CD14-positive monocyte (primary cell): Measurements from ENCODE around the gene CYP2J2. TPM values are rescaled to one million over a fixed set of nuclear protein-coding genes. Genes with fewer than 3 reads are reported as not detected.

ENCODE experiments used
- DNase-seq, 3 donors: peaks; one replicate each; pipeline ENCODE4 v3.0.0-alpha.2; 2011 to 2022
- H2AFZ ChIP-seq: 2 replicates; pipeline ENCODE4 v1.6.0; 2012; ENCODE audit warnings: mild to moderate bottlenecking, low read depth, low read length, inconsistent platforms; ENCODE audit not compliant: insufficient read depth, poor library complexity, severe bottlenecking
- H3K27ac ChIP-seq, 2 donors: 1 replicate in 1 of 2; 2 replicates in 1 of 2; pipeline ENCODE4 v1.5.1; 2012 to 2013; ENCODE audit warnings: low read length in 2 of 2, control low read depth in 1 of 2, inconsistent platforms in 1 of 2, low read depth in 1 of 2, mild to moderate bottlenecking in 1 of 2
- H3K27me3 ChIP-seq, 2 donors: one replicate each; pipeline versions ENCODE4 v1.6.0 to v1.6.1; 2011 to 2013; ENCODE audit warnings: low read length in 2 of 2; ENCODE audit not compliant: control insufficient read depth in 2 of 2, insufficient read depth in 2 of 2
- H3K36me3 ChIP-seq, 2 donors: replicated peaks in 1 of 2; 1 replicate in 1 of 2; 2 replicates in 1 of 2; pipeline versions ENCODE4 v1.5.1 to v1.6.1; 2012 to 2013; ENCODE audit warnings: low read length in 2 of 2, control low read depth in 1 of 2, inconsistent platforms in 1 of 2, mild to moderate bottlenecking in 1 of 2; ENCODE audit not compliant: insufficient read depth in 2 of 2, control insufficient read depth in 1 of 2
- H3K4me1 ChIP-seq, 2 donors: 1 replicate in 1 of 2; 2 replicates in 1 of 2; pipeline versions ENCODE4 v1.5.1 to v1.6.1; 2012 to 2013; ENCODE audit warnings: low read length in 2 of 2, control low read depth in 1 of 2, inconsistent platforms in 1 of 2, mild to moderate bottlenecking in 1 of 2, moderate library complexity in 1 of 2; ENCODE audit not compliant: insufficient read depth in 2 of 2, control insufficient read depth in 1 of 2
- H3K4me2 ChIP-seq: replicated peaks from 2 replicates; pipeline ENCODE3; 2012; ENCODE audit warnings: low read length, moderate library complexity, mild to moderate bottlenecking; ENCODE audit not compliant: poor library complexity, severe bottlenecking; ENCODE audit errors: extremely low read depth
- H3K4me3 ChIP-seq, 3 experiments: fragments of 200-600 bp in 1 of 3; sonication (generic) in 1 of 3; replicated peaks in 1 of 3; 1 replicate in 2 of 3; 2 replicates in 1 of 3; pipeline ENCODE4 v1.5.1; 2011 to 2013; ENCODE audit warnings: low read length in 3 of 3, mild to moderate bottlenecking in 3 of 3, control low read depth in 2 of 3, low read depth in 2 of 3, inconsistent platforms in 1 of 3, moderate library complexity in 1 of 3
- H3K79me2 ChIP-seq: 2 replicates; pipeline ENCODE4 v1.6.0; 2012; ENCODE audit warnings: mild to moderate bottlenecking, control low read depth, inconsistent platforms, low read length, moderate library complexity; ENCODE audit not compliant: insufficient read depth
- H3K9ac ChIP-seq: 2 replicates; pipeline ENCODE4 v1.6.0; 2017; ENCODE audit warnings: low read length, mild to moderate bottlenecking; ENCODE audit not compliant: insufficient read depth, poor library complexity, severe bottlenecking
- H3K9me3 ChIP-seq, 2 donors: replicated peaks in 1 of 2; 1 replicate in 1 of 2; 2 replicates in 1 of 2; pipeline versions ENCODE4 v1.5.1 to v1.6.1; 2012 to 2013; ENCODE audit warnings: low read length in 2 of 2, control low read depth in 1 of 2; ENCODE audit not compliant: control insufficient read depth in 1 of 2, insufficient read depth in 1 of 2
- H4K20me1 ChIP-seq: 2 replicates; pipeline ENCODE4 v1.6.0; 2012; ENCODE audit warnings: mild to moderate bottlenecking, low read length, control low read depth, moderate library complexity; ENCODE audit not compliant: insufficient read depth
- H3K27ac Mint-ChIP-seq, 7 donors: one replicate each; pipeline ENCODE4 v1.8.0; 2020; ENCODE audit warnings: mild to moderate bottlenecking in 7 of 7, mixed read lengths in 7 of 7, moderate library complexity in 6 of 7, inconsistent platforms in 2 of 7
- H3K27me3 Mint-ChIP-seq, 3 donors: one replicate each; pipeline ENCODE4 v1.8.0; 2021 to 2022; ENCODE audit warnings: low read depth in 3 of 3, mild to moderate bottlenecking in 3 of 3, mixed read lengths in 3 of 3, moderate library complexity in 3 of 3, inconsistent platforms in 1 of 3
- H3K36me3 Mint-ChIP-seq, 2 donors: one replicate each; pipeline ENCODE4 v1.8.0; 2020; ENCODE audit warnings: mixed read lengths in 2 of 2, inconsistent platforms in 1 of 2, mild to moderate bottlenecking in 1 of 2
- H3K4me1 Mint-ChIP-seq: one replicate; pipeline ENCODE4 v1.8.0; 2020; ENCODE audit warnings: mild to moderate bottlenecking, mixed read lengths
- H3K4me3 Mint-ChIP-seq, 2 donors: one replicate each; pipeline ENCODE4 v1.8.0; 2020; ENCODE audit warnings: mild to moderate bottlenecking in 2 of 2, mixed read lengths in 2 of 2, moderate library complexity in 1 of 2
- H3K9me3 Mint-ChIP-seq, 7 donors: one replicate each; pipeline ENCODE4 v1.8.0; 2020 to 2022; ENCODE audit warnings: mixed read lengths in 7 of 7, mild to moderate bottlenecking in 6 of 7, moderate library complexity in 6 of 7, inconsistent platforms in 2 of 7
- CTCF ChIP-seq: fragments of 200-600 bp; IDR thresholded peaks from one replicate; pipeline ENCODE4 v1.8.0; 2022; ENCODE audit warnings: antibody characterized with exemption, mild to moderate bottlenecking
- WGBS: methylation state at CpG from one replicate; pipeline ENCODE4 v1.1.5; 2013; ENCODE audit warnings: missing lambda C conversion rate; ENCODE audit not compliant: insufficient coverage; 5-methylcytosine and 5-hydroxymethylcytosine counted together
- intact Hi-C, 2 donors: fragments of 100-400 bp; cut with micrococcal nuclease; formaldehyde crosslinking; loops; one replicate each; pipeline versions ENCODE4 v1.15.0 to v1.15.1; 2023
- polyA plus RNA-seq, 3 donors: library from polyadenylated mRNA; depleted of rRNA in 1 of 3; unstranded in 2 of 3; stranded (reverse) in 1 of 3; fragments of 300-500 nt in 2 of 3; fragments of >200 nt in 1 of 3; fragmentation: Illumina TruSeq in 2 of 3; gene quantifications; 1 replicate in 2 of 3; 2 replicates in 1 of 3; pipeline ENCODE4 v1.2.3, GENCODE V29; 2012 to 2021

CYP2J2 gene
- polyA plus RNA-seq, 3 donors, result not detected

- Histone ChIP-seq H2AFZ (no peak overlapping the region), H3K27me3 (no peaks in the 10 kb centered on the region), H3K27ac (no peak overlapping the region), H3K79me2 (no peaks in the 10 kb centered on the region), H3K9ac (no peak overlapping the region), H3K4me1 (peaks cover 0 to 5% of the 10 kb centered on the region in 2 donors), H4K20me1 (no peaks in the 10 kb centered on the region), H3K36me3 (no peaks in the 10 kb centered on the region), H3K9me3 (no peaks in the 10 kb centered on the region), H3K4me2 (no peak overlapping the region), H3K4me3 (no peak overlapping the region)
- TF ChIP-seq CTCF, result no peak
- Mint-ChIP-seq H3K4me1 (peaks cover 6% of the 10 kb centered on the region), H3K27me3 (peaks cover 0 to 2% (median 1%) of the 10 kb centered on the region in 3 donors), H3K36me3 (no peaks in the 10 kb centered on the region), H3K9me3 (peaks cover 0 to 3% (median 0%) of the 10 kb centered on the region in 7 donors), H3K4me3 (no peak overlapping the region), H3K27ac (no peak overlapping the region)
- WGBS, result 47% methylated on average over 4 of the region's 6 CpGs
- intact Hi-C loops, result no loop called here
- DNase-seq, result no peak
These were observed 40.6 kb upstream of the CYP2J2 start for GRCh38 chr1:59967141-59967697.

DNA sequence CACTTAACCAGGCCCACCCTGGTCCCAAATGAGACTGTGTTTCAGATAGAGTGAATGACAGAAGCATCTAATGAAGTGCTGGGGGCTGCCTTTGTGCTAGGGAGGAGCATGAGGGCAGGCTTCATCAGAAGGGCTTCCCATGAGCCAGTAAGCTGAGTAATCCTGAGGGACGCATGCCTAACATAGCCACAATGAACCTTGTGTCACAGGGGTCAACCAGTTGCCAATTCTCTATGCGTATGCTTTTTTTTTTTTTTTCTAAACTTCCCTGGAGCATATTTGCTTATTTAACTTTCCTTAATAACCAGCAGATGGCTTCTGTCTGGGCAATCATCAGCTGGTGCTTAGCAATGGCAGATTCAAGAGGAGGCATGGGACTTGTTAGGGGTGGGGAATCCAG, 25.5 kb upstream of the CYP2J2 start:
- H3K36me3 Mint-ChIP-seq, result no peaks in the 10 kb centered on the region
- 91% methylated on average over 1 of the region's 2 CpGs for WGBS
- H3K4me1 Mint-ChIP-seq, result peaks cover 7% of the 10 kb centered on the region
- TF ChIP-seq CTCF, result no peak
- Histone ChIP-seq H3K79me2 (no peaks in the 10 kb centered on the region), H3K27me3 (no peaks in the 10 kb centered on the region), H3K4me3 (no peak overlapping the region), H4K20me1 (no peaks in the 10 kb centered on the region), H3K4me1 (no peaks in the 10 kb centered on the region), H3K9ac (no peak overlapping the region), H3K27ac (no peak overlapping the region), H2AFZ (no peak overlapping the region), H3K4me2 (no peak overlapping the region), H3K36me3 (no peaks in the 10 kb centered on the region), H3K9me3 (no peaks in the 10 kb centered on the region)
- H3K4me3 Mint-ChIP-seq, result no peak overlapping the region
- no peaks in the 10 kb centered on the region for H3K27me3 Mint-ChIP-seq
- H3K27ac Mint-ChIP-seq, result no peak overlapping the region
- intact Hi-C loops, result no loop called here
- DNase-seq, result no peak
- no peaks in the 10 kb centered on the region for H3K9me3 Mint-ChIP-seq
